ENCODE results near the gene CCR2. TPM values are rescaled to one million over a fixed set of nuclear protein-coding genes. Genes with fewer than 3 reads are reported as not detected.

The CCR2 gene
- polyA plus RNA-seq, 1 donor from 2014 or later = not detected

DNA sequence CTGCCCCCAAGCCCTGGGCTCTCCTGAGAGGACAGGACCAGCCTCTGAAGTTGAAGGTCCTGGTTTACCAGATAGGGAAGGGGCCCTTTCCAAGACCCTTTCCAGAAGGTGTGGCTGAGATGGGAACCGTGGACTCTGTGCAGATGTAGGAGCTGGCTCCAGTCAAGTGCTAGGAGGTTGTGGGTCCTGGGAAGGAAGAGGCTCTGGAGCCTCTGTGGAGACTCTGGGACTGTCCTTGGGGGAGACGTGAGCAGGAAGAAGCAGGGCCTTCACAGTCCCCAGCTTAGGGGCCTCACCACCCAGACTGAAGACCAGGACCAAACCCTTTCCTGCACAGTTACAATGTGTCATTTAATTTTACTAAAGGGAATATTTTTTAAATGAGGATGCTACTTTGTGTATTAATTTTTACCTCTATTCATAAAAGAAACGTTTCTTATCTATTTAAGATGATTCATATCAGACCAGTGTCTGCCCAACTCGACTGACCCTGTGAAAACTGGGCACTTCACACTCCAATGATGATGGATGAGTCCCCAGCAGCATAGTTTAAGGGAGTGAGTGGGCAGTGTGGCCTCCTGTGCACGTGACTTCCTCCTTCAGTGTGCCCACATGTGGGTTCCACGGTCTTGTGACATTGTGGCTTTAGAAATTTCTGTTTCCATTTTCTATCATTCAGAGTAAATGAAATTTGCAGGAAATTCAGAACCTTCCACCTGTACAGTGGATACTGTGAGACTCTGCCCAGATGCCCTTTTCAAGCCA, 42.0 kb downstream of the CCR2 start:
- no peaks in the 10 kb centered on the region for H3K9me3 ChIP-seq (ENCODE audit: low read length)
- TF ChIP-seq, protein P1, sequence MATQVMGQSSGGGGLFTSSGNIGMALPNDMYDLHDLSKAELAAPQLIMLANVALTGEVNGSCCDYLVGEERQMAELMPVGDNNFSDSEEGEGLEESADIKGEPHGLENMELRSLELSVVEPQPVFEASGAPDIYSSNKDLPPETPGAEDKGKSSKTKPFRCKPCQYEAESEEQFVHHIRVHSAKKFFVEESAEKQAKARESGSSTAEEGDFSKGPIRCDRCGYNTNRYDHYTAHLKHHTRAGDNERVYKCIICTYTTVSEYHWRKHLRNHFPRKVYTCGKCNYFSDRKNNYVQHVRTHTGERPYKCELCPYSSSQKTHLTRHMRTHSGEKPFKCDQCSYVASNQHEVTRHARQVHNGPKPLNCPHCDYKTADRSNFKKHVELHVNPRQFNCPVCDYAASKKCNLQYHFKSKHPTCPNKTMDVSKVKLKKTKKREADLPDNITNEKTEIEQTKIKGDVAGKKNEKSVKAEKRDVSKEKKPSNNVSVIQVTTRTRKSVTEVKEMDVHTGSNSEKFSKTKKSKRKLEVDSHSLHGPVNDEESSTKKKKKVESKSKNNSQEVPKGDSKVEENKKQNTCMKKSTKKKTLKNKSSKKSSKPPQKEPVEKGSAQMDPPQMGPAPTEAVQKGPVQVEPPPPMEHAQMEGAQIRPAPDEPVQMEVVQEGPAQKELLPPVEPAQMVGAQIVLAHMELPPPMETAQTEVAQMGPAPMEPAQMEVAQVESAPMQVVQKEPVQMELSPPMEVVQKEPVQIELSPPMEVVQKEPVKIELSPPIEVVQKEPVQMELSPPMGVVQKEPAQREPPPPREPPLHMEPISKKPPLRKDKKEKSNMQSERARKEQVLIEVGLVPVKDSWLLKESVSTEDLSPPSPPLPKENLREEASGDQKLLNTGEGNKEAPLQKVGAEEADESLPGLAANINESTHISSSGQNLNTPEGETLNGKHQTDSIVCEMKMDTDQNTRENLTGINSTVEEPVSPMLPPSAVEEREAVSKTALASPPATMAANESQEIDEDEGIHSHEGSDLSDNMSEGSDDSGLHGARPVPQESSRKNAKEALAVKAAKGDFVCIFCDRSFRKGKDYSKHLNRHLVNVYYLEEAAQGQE (IDR thresholded peaks at IDR 0.05; ENCODE audit: borderline replicate concordance) = no peak
- no peak for TF ChIP-seq RAD21 (conservative IDR thresholded peaks at IDR 0.05)
- TF ChIP-seq MXI1 (conservative IDR thresholded peaks at IDR 0.05; ENCODE audit: poor library complexity, severe bottlenecking) = no peak
- TF ChIP-seq EP300 (conservative IDR thresholded peaks at IDR 0.05; ENCODE audit: poor library complexity, severe bottlenecking) = no peak
- TF ChIP-seq, protein P2, sequence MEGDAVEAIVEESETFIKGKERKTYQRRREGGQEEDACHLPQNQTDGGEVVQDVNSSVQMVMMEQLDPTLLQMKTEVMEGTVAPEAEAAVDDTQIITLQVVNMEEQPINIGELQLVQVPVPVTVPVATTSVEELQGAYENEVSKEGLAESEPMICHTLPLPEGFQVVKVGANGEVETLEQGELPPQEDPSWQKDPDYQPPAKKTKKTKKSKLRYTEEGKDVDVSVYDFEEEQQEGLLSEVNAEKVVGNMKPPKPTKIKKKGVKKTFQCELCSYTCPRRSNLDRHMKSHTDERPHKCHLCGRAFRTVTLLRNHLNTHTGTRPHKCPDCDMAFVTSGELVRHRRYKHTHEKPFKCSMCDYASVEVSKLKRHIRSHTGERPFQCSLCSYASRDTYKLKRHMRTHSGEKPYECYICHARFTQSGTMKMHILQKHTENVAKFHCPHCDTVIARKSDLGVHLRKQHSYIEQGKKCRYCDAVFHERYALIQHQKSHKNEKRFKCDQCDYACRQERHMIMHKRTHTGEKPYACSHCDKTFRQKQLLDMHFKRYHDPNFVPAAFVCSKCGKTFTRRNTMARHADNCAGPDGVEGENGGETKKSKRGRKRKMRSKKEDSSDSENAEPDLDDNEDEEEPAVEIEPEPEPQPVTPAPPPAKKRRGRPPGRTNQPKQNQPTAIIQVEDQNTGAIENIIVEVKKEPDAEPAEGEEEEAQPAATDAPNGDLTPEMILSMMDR (IDR thresholded peaks at IDR 0.05; ENCODE audit: poor library complexity, severe bottlenecking) = no peak
- TF ChIP-seq POLR2AphosphoS5 (IDR thresholded peaks at IDR 0.05) = no peak
- TF ChIP-seq EZH2 (IDR thresholded peaks at IDR 0.05; ENCODE audit: borderline replicate concordance, insufficient read depth, low read length, poor library complexity, severe bottlenecking) = no peak
- TF ChIP-seq SMC3 (conservative IDR thresholded peaks at IDR 0.05; ENCODE audit: poor library complexity) = no peak
- TF ChIP-seq TAF1 (IDR thresholded peaks at IDR 0.05; ENCODE audit: low read depth) = no peak

DNA sequence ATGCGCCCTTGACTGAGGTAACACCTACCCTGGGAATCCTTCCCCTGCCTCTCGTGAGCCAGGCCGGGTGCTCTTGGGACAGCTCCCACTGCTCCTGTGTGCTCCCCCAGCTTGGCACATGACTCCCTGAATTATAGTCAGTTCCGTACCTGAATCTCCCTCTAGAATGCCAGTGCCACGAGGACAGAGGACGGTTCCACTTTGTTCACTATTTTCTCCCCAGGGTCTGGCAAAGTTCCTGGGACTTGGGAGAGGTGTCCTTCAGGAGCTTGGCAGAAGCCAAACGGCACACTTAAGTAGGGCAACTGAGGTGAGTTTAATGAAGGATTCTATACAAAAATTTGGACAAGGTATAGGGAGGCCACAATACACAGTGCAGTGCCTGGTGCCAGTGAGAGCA, 43.2 kb downstream of the CCR2 start:
- Histone ChIP-seq H3K79me2 (replicated peaks; ENCODE audit: insufficient read depth, low read length) (no peaks in the 10 kb centered on the region), H2AFZ (ENCODE audit: low read depth, low read length) (no peak overlapping the region), H3K36me3 (ENCODE audit: insufficient read depth, low read length) (no peaks in the 10 kb centered on the region), H3K9me2 (ENCODE audit: insufficient read depth, low read length) (no peaks in the 10 kb centered on the region), H3K27ac (ENCODE audit: low read length) (no peak overlapping the region), H3F3A (ENCODE audit: insufficient read depth, low read length, poor library complexity, severe bottlenecking) (no peaks in the 10 kb centered on the region), H3K9me3 (ENCODE audit: low read length) (no peaks in the 10 kb centered on the region), H3K4me3 (ENCODE audit: low read length) (no peak overlapping the region), H4K20me1 (ENCODE audit: insufficient read depth) (no peaks in the 10 kb centered on the region), H3K9ac (ENCODE audit: low read length) (no peak overlapping the region), H3K27me3 (ENCODE audit: insufficient read depth, low read depth, low read length) (no peaks in the 10 kb centered on the region), H3K4me2 (ENCODE audit: low read length) (no peak overlapping the region)
- TF ChIP-seq MXI1 (conservative IDR thresholded peaks at IDR 0.05; ENCODE audit: poor library complexity, severe bottlenecking) = no peak
- no peak for TF ChIP-seq TAF1 (IDR thresholded peaks at IDR 0.05; ENCODE audit: low read depth)

More for the DNA sequence above, 42.0 kb downstream of the CCR2 start:
- H3K27me3 ChIP-seq (ENCODE audit: insufficient read depth, low read depth, low read length) = no peaks in the 10 kb centered on the region
- H3K4me3 ChIP-seq (ENCODE audit: low read length) = no peak overlapping the region
- no peaks in the 10 kb centered on the region for H3K36me3 ChIP-seq (ENCODE audit: insufficient read depth, low read length)
- H3K79me2 ChIP-seq (replicated peaks; ENCODE audit: insufficient read depth, low read length) = no peaks in the 10 kb centered on the region
- H3K4me2 ChIP-seq (ENCODE audit: low read length) = no peak overlapping the region
- H3K9me2 ChIP-seq (ENCODE audit: insufficient read depth, low read length) = no peaks in the 10 kb centered on the region
- no peak overlapping the region for H2AFZ ChIP-seq (ENCODE audit: low read depth, low read length)
- H4K20me1 ChIP-seq (ENCODE audit: insufficient read depth) = no peaks in the 10 kb centered on the region
- H3F3A ChIP-seq (ENCODE audit: insufficient read depth, low read length, poor library complexity, severe bottlenecking) = no peaks in the 10 kb centered on the region
- H3K9ac ChIP-seq (ENCODE audit: low read length) = no peak overlapping the region
- no peak overlapping the region for H3K27ac ChIP-seq (ENCODE audit: low read length)

Data from neural cell (in vitro differentiated cells).